Progenitor cell of endocrine pancreas (in vitro differentiated cells): ENCODE measurements around the gene PPM1H. TPM values are rescaled to one million over a fixed set of nuclear protein-coding genes. Genes with fewer than 3 reads are reported as not detected.

Experiments
- DNase-seq: peaks from one replicate; pipeline ENCODE4 v3.0.0; 2021; ENCODE audit warnings: low spot score; ENCODE audit not compliant: unreplicated experiment
- H3K27ac Mint-ChIP-seq: 2 replicates; pipeline ENCODE4 v1.8.0; 2021; ENCODE audit warnings: mild to moderate bottlenecking, moderate library complexity, mixed read lengths
- H3K27me3 Mint-ChIP-seq: 2 replicates; pipeline ENCODE4 v1.8.0; 2021; ENCODE audit warnings: mixed read lengths
- H3K36me3 Mint-ChIP-seq: 2 replicates; pipeline ENCODE4 v1.8.0; 2022; ENCODE audit warnings: mixed read lengths; ENCODE audit not compliant: insufficient read depth
- H3K4me1 Mint-ChIP-seq: 2 replicates; pipeline ENCODE4 v1.8.0; 2021; ENCODE audit warnings: low read depth, mixed read lengths
- H3K4me3 Mint-ChIP-seq: 2 replicates; pipeline ENCODE4 v1.8.0; 2021; ENCODE audit warnings: low read depth, mild to moderate bottlenecking, moderate library complexity, mixed read lengths
- H3K9me3 Mint-ChIP-seq: 2 replicates; pipeline ENCODE4 v1.8.0; 2021; ENCODE audit warnings: low read depth, mixed read lengths
- total RNA-seq: library from RNA; stranded (reverse); gene quantifications from 2 replicates; pipeline ENCODE4 v1.2.1, GENCODE V29; 2021
- TF ChIP-seq, protein P1 (sequence below): fragments of 200-600 bp; sonication (generic); IDR thresholded peaks from one replicate; pipeline ENCODE4 v1.5.0; 2021; ENCODE audit warnings: antibody characterized with exemption, mild to moderate bottlenecking; ENCODE audit not compliant: unreplicated experiment

The PPM1H gene
- total RNA-seq, 1 donor from 2014 or later: 25.4 TPM

DNA sequence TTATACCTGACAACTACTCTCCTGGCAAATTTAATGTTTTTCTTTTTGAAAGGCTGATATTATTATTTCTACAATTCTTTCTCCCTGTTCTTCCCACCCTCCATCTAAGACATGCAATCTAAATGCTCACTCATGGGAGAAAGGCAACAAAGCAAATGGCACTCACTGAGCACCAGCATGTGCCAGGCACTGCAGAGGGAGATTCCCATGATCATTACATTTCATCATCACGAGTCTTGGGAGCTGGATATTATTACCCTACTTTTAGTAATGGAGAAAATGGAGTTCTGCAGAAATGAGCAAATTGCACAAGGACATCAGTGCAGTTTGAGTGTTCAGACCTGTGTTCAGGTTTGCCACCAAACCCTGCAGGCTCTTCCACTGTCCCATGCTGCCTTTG is 27.9 kb downstream of the PPM1H start:
- no peaks in the 10 kb centered on the region for H3K9me3 Mint-ChIP-seq
- DNase-seq: no peak
- H3K36me3 Mint-ChIP-seq: no peaks in the 10 kb centered on the region
- H3K4me1 Mint-ChIP-seq: peaks cover 16% of the 10 kb centered on the region
- no peak overlapping the region for H3K27ac Mint-ChIP-seq
- H3K4me3 Mint-ChIP-seq: no peak overlapping the region
- no peaks in the 10 kb centered on the region for H3K27me3 Mint-ChIP-seq
- TF ChIP-seq, protein P1, sequence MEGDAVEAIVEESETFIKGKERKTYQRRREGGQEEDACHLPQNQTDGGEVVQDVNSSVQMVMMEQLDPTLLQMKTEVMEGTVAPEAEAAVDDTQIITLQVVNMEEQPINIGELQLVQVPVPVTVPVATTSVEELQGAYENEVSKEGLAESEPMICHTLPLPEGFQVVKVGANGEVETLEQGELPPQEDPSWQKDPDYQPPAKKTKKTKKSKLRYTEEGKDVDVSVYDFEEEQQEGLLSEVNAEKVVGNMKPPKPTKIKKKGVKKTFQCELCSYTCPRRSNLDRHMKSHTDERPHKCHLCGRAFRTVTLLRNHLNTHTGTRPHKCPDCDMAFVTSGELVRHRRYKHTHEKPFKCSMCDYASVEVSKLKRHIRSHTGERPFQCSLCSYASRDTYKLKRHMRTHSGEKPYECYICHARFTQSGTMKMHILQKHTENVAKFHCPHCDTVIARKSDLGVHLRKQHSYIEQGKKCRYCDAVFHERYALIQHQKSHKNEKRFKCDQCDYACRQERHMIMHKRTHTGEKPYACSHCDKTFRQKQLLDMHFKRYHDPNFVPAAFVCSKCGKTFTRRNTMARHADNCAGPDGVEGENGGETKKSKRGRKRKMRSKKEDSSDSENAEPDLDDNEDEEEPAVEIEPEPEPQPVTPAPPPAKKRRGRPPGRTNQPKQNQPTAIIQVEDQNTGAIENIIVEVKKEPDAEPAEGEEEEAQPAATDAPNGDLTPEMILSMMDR: no peak

DNA sequence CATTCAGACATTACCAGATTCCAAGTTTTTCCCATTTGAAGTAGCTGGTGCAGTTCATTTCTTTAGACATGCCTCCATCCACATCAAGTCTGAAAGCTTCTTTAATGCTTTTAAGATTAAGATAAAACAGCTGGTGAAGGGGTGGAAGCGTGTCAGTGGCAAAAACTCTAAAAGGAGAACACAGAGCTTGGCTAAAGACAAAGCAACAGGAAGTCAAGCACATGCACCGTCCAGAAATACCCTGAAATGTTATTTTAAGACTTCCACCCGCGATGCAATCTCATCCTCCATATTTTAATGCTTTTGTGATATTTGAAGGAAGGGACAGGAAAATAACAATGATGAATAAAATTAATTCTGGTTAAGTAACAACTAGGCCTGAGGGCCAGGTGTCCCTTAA is 31.8 kb downstream of the PPM1H start:
- no peaks in the 10 kb centered on the region for H3K36me3 Mint-ChIP-seq
- no peak for DNase-seq
- TF ChIP-seq, protein P1: no peak
- H3K4me3 Mint-ChIP-seq: no peak overlapping the region
- H3K27me3 Mint-ChIP-seq: no peaks in the 10 kb centered on the region
- no peaks in the 10 kb centered on the region for H3K9me3 Mint-ChIP-seq
- peaks cover 10% of the 10 kb centered on the region for H3K4me1 Mint-ChIP-seq
- H3K27ac Mint-ChIP-seq: no peak overlapping the region

DNA sequence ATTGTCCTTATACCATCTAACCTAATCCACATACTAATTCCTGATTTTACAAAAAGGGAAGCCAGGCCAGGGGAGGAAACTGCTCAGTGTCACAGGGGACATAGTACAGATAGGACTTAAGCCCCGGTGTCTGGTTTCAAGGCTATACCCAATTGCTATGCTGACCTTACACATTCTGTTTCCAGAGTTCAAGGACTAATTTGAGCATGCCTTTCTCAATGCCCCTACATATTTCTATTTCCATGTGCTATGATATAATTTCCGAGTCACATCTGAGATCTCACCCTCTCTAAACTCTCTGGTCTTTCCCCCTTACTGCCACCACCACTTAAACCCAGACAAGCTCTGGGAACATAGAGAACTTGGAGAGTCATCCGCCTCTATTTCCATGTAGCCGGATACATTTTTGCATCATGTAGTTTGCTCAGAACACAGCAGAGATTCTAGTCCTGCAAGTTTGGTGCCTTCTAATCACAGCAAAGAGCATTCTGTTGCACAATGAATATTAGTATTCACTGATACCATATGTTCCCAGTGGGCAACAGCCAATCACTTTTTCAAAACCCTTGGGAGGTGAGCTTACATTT is 34.2 kb downstream of the PPM1H start:
- peaks cover 10% of the 10 kb centered on the region for H3K4me1 Mint-ChIP-seq
- H3K9me3 Mint-ChIP-seq: no peaks in the 10 kb centered on the region
- H3K4me3 Mint-ChIP-seq: no peak overlapping the region
- TF ChIP-seq, protein P1: no peak
- H3K36me3 Mint-ChIP-seq: peaks cover 3% of the 10 kb centered on the region
- peak overlapping the region; percentile 65 for H3K27ac Mint-ChIP-seq
- DNase-seq: no peak
- H3K27me3 Mint-ChIP-seq: no peaks in the 10 kb centered on the region

DNA sequence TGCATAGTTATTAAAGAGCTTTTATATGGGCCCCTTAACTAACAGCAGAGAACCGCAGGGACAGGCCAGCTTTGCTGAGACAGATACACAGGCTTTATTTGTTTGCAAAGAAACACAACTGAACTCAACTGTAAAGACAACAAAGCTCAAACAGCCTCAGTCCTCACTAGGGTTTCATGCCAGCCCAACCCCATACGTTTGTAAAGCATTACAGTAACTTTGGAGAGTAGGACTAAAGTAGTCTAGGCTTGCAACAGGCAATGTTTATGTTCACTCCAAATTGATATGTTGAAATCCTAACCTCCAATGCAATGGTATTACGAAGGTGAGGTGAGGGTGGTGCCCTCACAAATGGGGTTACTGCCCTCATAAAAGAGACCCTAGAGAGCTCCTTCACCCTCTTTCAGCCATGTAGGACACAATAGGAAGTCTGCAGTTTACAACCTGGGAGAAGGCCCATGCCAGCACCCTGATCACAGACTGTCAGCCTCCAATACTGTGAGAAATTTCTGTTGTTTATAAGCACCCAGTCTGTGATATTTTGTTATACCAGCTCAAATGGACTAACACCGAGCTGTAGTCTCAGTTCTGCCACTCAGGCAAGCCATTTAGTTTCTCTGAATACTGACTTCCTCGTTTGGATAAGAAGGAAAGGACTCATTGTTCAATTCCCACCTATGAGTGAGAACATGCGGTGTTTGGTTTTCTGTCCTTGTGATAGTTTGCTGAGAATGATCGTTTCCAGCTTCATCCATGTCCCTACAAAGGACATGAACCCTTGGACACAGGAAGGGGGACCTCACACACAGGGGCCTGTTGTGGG is 35.2 kb downstream of the PPM1H start:
- Mint-ChIP-seq H3K4me1 (peaks cover 16% of the 10 kb centered on the region), H3K36me3 (peaks cover 3% of the 10 kb centered on the region), H3K27ac (no peak overlapping the region), H3K4me3 (no peak overlapping the region), H3K9me3 (no peaks in the 10 kb centered on the region), H3K27me3 (no peaks in the 10 kb centered on the region)
- TF ChIP-seq, protein P1: no peak
- no peak for DNase-seq

DNA sequence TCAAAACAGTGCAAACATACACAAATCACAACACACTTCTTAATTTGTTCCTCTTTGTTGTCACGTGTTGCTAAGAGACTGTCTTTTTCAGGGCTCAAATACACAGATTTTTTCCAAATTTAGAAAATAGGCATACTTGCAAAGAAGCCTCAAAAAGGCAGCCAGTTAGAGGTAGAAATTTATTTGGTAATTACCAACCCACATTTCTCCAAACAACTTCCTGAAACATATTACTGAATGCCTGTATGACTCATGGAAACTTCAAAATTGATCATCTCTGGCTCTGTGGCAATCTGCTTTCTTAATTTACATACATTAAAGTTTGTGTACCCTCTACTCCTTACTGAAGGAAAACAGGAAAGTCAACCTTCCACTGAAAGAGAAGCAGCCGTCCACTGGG is 36.4 kb downstream of the PPM1H start:
- no peak for DNase-seq
- H3K36me3 Mint-ChIP-seq: peaks cover 3% of the 10 kb centered on the region
- no peak overlapping the region for H3K27ac Mint-ChIP-seq
- TF ChIP-seq, protein P1: no peak
- H3K4me1 Mint-ChIP-seq: peaks cover 16% of the 10 kb centered on the region
- no peaks in the 10 kb centered on the region for H3K27me3 Mint-ChIP-seq
- no peak overlapping the region for H3K4me3 Mint-ChIP-seq
- no peaks in the 10 kb centered on the region for H3K9me3 Mint-ChIP-seq
